K562 (cell line): Measurements from ENCODE around the gene IL10. TPM values are rescaled to one million over a fixed set of nuclear protein-coding genes. Genes with fewer than 3 reads are reported as not detected.

Experiments used
- AFF1 ChIP-seq, 2 experiments: fragments of 450-650 bp; IDR thresholded peaks; 2 replicates each; pipeline ENCODE4 v1.6.1; 2018; ENCODE audit warnings: mild to moderate bottlenecking in 2 of 2, low read depth in 1 of 2; ENCODE audit not compliant: partially characterized antibody in 2 of 2
- CHD4 ChIP-seq: fragments of 200-600 bp; sonication (generic); IDR thresholded peaks from 3 replicates; pipeline ENCODE4 v1.6.1; 2012; ENCODE audit warnings: low read depth, mild to moderate bottlenecking, mixed read lengths, low read length, inconsistent platforms; ENCODE audit not compliant: insufficient read depth, insufficient replicate concordance, poor library complexity, severe bottlenecking
- ETS1 ChIP-seq: conservative IDR thresholded peaks from 2 replicates; pipeline ENCODE4 v1.6.1; 2011; ENCODE audit warnings: low read depth, mild to moderate bottlenecking, low read length; ENCODE audit not compliant: control insufficient read depth
- EZH2 ChIP-seq: IDR thresholded peaks from 2 replicates; pipeline ENCODE4 v1.6.1; 2012; ENCODE audit warnings: low read depth, mild to moderate bottlenecking, inconsistent platforms, low read length, borderline replicate concordance
- IFI16 ChIP-seq: fragments of 250-450 bp; sonication (Bioruptor Pico); IDR thresholded peaks from 2 replicates; pipeline ENCODE4 v2.1.2; 2022; ENCODE audit warnings: mild to moderate bottlenecking, inconsistent platforms
- JUNB ChIP-seq: fragments of 450-650 bp; formaldehyde crosslinking; conservative IDR thresholded peaks from 2 replicates; pipeline ENCODE4 v1.4.0; 2020; ENCODE audit warnings: mild to moderate bottlenecking
- KDM4B ChIP-seq, 2 experiments: fragments of 450-650 bp in 1 of 2; sonication (generic) in 1 of 2; IDR thresholded peaks; 2 replicates each; pipeline ENCODE4 v1.6.1; 2016 to 2017; ENCODE audit warnings: borderline replicate concordance in 2 of 2, antibody characterized with exemption in 1 of 2, low read depth in 1 of 2, mild to moderate bottlenecking in 1 of 2
- MAFF ChIP-seq: IDR thresholded peaks from 2 replicates; pipeline ENCODE4 v1.6.1; 2012; ENCODE audit warnings: low read length, improper control_type of control experiment
- MLLT1 ChIP-seq, 2 experiments: fragments of 450-650 bp; IDR thresholded peaks; 2 replicates each; pipeline ENCODE4 v1.6.1; 2016
- RBM39 ChIP-seq: fragments of 200-400 bp; formaldehyde crosslinking; optimal IDR thresholded peaks from 2 replicates; pipeline ENCODE3; 2018; ENCODE audit warnings: low read depth, low read length
- STAT5B ChIP-seq: fragments of 250-450 bp; sonication (Bioruptor Pico); IDR thresholded peaks from 2 replicates; pipeline ENCODE4 v1.8.0; 2021; ENCODE audit warnings: mild to moderate bottlenecking, inconsistent platforms
- ZNF274 ChIP-seq: IDR thresholded peaks from 2 replicates; pipeline ENCODE4 v1.6.1; 2011; ENCODE audit warnings: low read depth, mild to moderate bottlenecking, low read length, moderate library complexity, borderline replicate concordance
- polyA plus RNA-seq, 8 experiments: library from polyadenylated mRNA; depleted of rRNA in 4 of 8; stranded (reverse) in 5 of 8; unstranded in 3 of 8; fragments of >200 nt; fragmentation: Nextera tagmentation in 2 of 8; fragmentation: Illumina TruSeq in 1 of 8; extraction: Ambion mirVana in 2 of 8; extraction: Trizol in 1 of 8; gene quantifications; 2 replicates each; pipeline versions ENCODE4 v1.2.1 to v1.2.3, GENCODE V29; 2011 to 2014; ENCODE audit warnings: inconsistent platforms in 1 of 8, missing spikeins in 1 of 8
- total RNA-seq, 7 experiments: library from RNA; depleted of rRNA in 6 of 7; stranded (reverse); fragments of >200 nt in 6 of 7; fragmentation: Illumina TruSeq in 2 of 7; extraction: Trizol in 2 of 7; gene quantifications; 2 replicates each; pipeline versions ENCODE4 v1.2.1 to v1.2.3, GENCODE V29; 2011 to 2021; ENCODE audit warnings: low replicate concordance in 1 of 7

The IL10 gene
- total and polyA plus RNA-seq, 9 of the 15 experiments (the other 6 are each of a cell fraction or from before 2014, with no cell fraction given): 0.29 TPM; not detected in 8

GRCh38 chr1:206809504-206810084, 37.3 kb upstream of the IL10 start (continued):
- TF ChIP-seq AFF1 (IDR thresholded peaks at IDR 0.05; ENCODE audit: low read depth in 1 of 2, partially characterized antibody in 2 of 2): no peak
- TF ChIP-seq CHD4: no peak
- TF ChIP-seq JUNB (CRISPR knock-in tag): no peak
- no peak for TF ChIP-seq EZH2
- TF ChIP-seq ZNF274: no peak
- TF ChIP-seq MAFF: no peak
- TF ChIP-seq STAT5B (CRISPR knock-in tag): no peak
- TF ChIP-seq ETS1: no peak
- no peak for TF ChIP-seq RBM39
- no peak for TF ChIP-seq KDM4B (IDR thresholded peaks at IDR 0.05; ENCODE audit: borderline replicate concordance in 2 of 2, low read depth in 1 of 2)
- no peak for TF ChIP-seq IFI16 (CRISPR knock-in tag)
- no peak for TF ChIP-seq MLLT1 (IDR thresholded peaks at IDR 0.05)
